HepG2 (cell line): ENCODE results near the gene CSKMT. TPM values are rescaled to one million over a fixed set of nuclear protein-coding genes. Genes with fewer than 3 reads are reported as not detected.

Source experiments
- ASH2L ChIP-seq: fragments of 300-600, 200-600 bp; sonication (generic); IDR thresholded peaks from 2 replicates; pipeline ENCODE4 v1.7.0; 2017; ENCODE audit warnings: low read depth, mild to moderate bottlenecking, moderate library complexity, mixed read lengths, low read length; ENCODE audit not compliant: insufficient read length
- DR1 ChIP-seq: sonication (generic); formaldehyde crosslinking; IDR thresholded peaks from 2 replicates; pipeline ENCODE4 v1.8.0; 2021; ENCODE audit warnings: mild to moderate bottlenecking, missing genetic modification reagents, inconsistent platforms
- ELF1 ChIP-seq: sonication (generic); formaldehyde crosslinking; IDR thresholded peaks from 2 replicates; pipeline ENCODE4 v1.4.0; 2020; ENCODE audit warnings: missing genetic modification reagents
- JUND ChIP-seq: sonication (generic); formaldehyde crosslinking; IDR thresholded peaks from 2 replicates; pipeline ENCODE4 v1.8.0; 2022; ENCODE audit warnings: mild to moderate bottlenecking, missing genetic modification reagents
- KDM3A ChIP-seq: IDR thresholded peaks from 2 replicates; pipeline ENCODE4 v1.6.1; 2018; ENCODE audit warnings: low read depth, missing compliant biosample characterization
- MTA1 ChIP-seq: sonication (generic); formaldehyde crosslinking; IDR thresholded peaks from 2 replicates; pipeline ENCODE4 v1.4.0; 2020; ENCODE audit warnings: missing genetic modification reagents, mild to moderate bottlenecking, borderline replicate concordance
- MTF2 ChIP-seq: sonication (generic); formaldehyde crosslinking; IDR thresholded peaks from 2 replicates; pipeline ENCODE4 v1.5.0; 2020; ENCODE audit warnings: missing genetic modification reagents, borderline replicate concordance
- MXD3 ChIP-seq: IDR thresholded peaks from 2 replicates; pipeline ENCODE4 v1.6.1; 2016; ENCODE audit warnings: mild to moderate bottlenecking, missing biosample characterization, missing genetic modification reagents
- NFIB ChIP-seq: sonication (generic); formaldehyde crosslinking; IDR thresholded peaks from 2 replicates; pipeline ENCODE4 v1.9.0; 2021; ENCODE audit warnings: missing genetic modification reagents, mild to moderate bottlenecking, borderline replicate concordance
- NFKBIZ ChIP-seq: IDR thresholded peaks from 2 replicates; pipeline ENCODE4 v1.6.1; 2018; ENCODE audit warnings: missing genetic modification reagents, missing compliant biosample characterization
- NR2F1 ChIP-seq, 2 experiments: fragments of 450-650 bp in 1 of 2; formaldehyde crosslinking in 1 of 2; IDR thresholded peaks; 2 replicates each; pipeline versions ENCODE4 v1.5.0 to v1.6.1; 2016 to 2020; ENCODE audit warnings: mild to moderate bottlenecking in 1 of 2, missing compliant biosample characterization in 1 of 2, missing genetic modification reagents in 1 of 2, moderate library complexity in 1 of 2
- REPIN1 ChIP-seq: sonication (generic); formaldehyde crosslinking; IDR thresholded peaks from 2 replicates; pipeline ENCODE4 v1.8.0; 2022; ENCODE audit warnings: missing genetic modification reagents, low read depth, mild to moderate bottlenecking, borderline replicate concordance
- SRSF1 ChIP-seq: fragments of 200-400 bp; formaldehyde crosslinking; optimal IDR thresholded peaks from 2 replicates; pipeline ENCODE3; 2017; ENCODE audit warnings: mild to moderate bottlenecking, low read depth, low read length, moderate library complexity
- ZBTB21 ChIP-seq: sonication (generic); formaldehyde crosslinking; IDR thresholded peaks from 2 replicates; pipeline ENCODE4 v1.4.0; 2020; ENCODE audit warnings: missing genetic modification reagents
- ZBTB26 ChIP-seq: IDR thresholded peaks from 2 replicates; pipeline ENCODE4 v1.6.1; 2016; ENCODE audit warnings: missing compliant biosample characterization, missing genetic modification reagents, borderline replicate concordance
- ZFP37 ChIP-seq: sonication (generic); formaldehyde crosslinking; IDR thresholded peaks from 2 replicates; pipeline ENCODE4 v1.4.0; 2020; ENCODE audit warnings: missing genetic modification reagents, borderline replicate concordance
- ZNF10 ChIP-seq: sonication (generic); formaldehyde crosslinking; IDR thresholded peaks from 2 replicates; pipeline ENCODE4 v1.4.0; 2020; ENCODE audit warnings: mild to moderate bottlenecking, low read depth, missing genetic modification reagents, borderline replicate concordance
- ZNF550 ChIP-seq: sonication (generic); formaldehyde crosslinking; IDR thresholded peaks from 2 replicates; pipeline ENCODE4 v1.4.0; 2020; ENCODE audit warnings: mild to moderate bottlenecking, missing genetic modification reagents, borderline replicate concordance
- ZNF598 ChIP-seq: sonication (generic); formaldehyde crosslinking; IDR thresholded peaks from 2 replicates; pipeline ENCODE4 v1.5.1; 2020; ENCODE audit warnings: mild to moderate bottlenecking, missing genetic modification reagents, borderline replicate concordance
- ZNF670 ChIP-seq: sonication (generic); formaldehyde crosslinking; IDR thresholded peaks from 2 replicates; pipeline ENCODE4 v1.8.0; 2022; ENCODE audit warnings: mild to moderate bottlenecking, missing genetic modification reagents, borderline replicate concordance
- polyA plus RNA-seq, 8 experiments: library from polyadenylated mRNA; depleted of rRNA in 3 of 8; stranded (reverse) in 7 of 8; unstranded in 1 of 8; fragments of >200 nt; fragmentation: Illumina TruSeq in 4 of 8; extraction: Trizol in 4 of 8; gene quantifications; 2 replicates each; pipeline versions ENCODE4 v1.2.1 to v1.2.3, GENCODE V29; 2011 to 2016; ENCODE audit warnings: low read depth in 4 of 8, missing spikeins in 1 of 8, mixed read lengths in 1 of 8; ENCODE audit not compliant: insufficient read depth in 1 of 8
- total RNA-seq, 5 experiments: library from RNA; depleted of rRNA; stranded (reverse); fragments of >200 nt; fragmentation: Illumina TruSeq; extraction: Trizol; gene quantifications; 2 replicates each; pipeline ENCODE4 v1.2.3, GENCODE V29; 2016; ENCODE audit warnings: low read depth in 1 of 5
- TF ChIP-seq, protein P1 (sequence below): sonication (generic); formaldehyde crosslinking; IDR thresholded peaks from 2 replicates; pipeline ENCODE4 v1.4.0; 2020; ENCODE audit warnings: mild to moderate bottlenecking, missing genetic modification reagents
- TF ChIP-seq, protein P2 (sequence below): sonication (generic); formaldehyde crosslinking; IDR thresholded peaks from 2 replicates; pipeline ENCODE4 v1.9.0; 2022; ENCODE audit warnings: low read depth, missing genetic modification reagents
- TF ChIP-seq, protein P3 (sequence below): sonication (generic); formaldehyde crosslinking; IDR thresholded peaks from 2 replicates; pipeline ENCODE4 v1.4.0; 2020; ENCODE audit warnings: mild to moderate bottlenecking, low read depth, missing genetic modification reagents

CSKMT gene
- total and polyA plus RNA-seq, 2 of the 13 experiments (the other 11 are each of a cell fraction or from before 2014, with no cell fraction given) = 7.6 to 31.8 TPM

DNA sequence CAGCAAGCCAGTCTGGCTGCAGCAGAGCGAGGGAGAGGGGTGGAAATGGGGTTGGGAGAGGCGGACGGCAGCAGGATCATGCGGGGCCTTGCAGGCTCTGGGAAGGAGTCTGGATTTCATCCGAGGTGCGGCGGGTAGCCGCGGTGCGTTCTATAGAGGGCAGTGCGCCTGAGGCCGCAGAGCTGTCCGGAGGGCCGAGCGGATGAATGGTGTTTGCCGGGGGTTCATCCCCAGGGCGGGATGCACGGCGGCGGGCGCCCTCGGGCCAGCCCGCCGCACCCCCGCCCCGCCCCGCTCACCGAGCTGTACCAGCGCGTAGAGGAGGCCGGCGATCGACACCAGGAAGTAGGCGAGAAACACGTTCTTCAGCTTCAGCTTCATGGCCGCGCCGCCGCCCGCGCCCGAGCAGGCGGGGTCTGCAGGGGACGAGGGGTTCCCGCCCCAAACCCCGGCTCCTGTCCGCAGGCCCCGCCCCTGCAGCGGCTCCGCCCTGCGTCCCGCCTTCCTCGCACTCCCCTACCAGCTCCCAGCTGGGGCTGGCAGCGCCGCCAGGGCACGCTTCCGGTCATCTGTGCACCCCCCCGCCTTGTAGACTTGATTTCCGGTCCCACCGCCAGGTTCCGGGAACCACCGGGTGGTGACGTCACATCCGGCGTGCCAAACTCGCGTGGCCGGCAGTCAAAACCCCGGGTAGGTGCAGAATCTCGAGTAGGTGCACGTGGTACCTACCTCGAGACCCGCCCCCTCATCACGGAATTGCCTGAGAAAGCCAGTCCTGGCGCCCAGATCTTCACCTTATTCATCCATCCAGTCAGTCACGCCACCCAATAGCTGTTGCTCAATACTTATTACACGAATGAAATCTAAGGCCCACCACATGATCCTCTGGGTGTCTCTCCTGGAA is 43.3 kb upstream of the CSKMT start, which contains the start of gene B3GAT3 (continued):
- TF ChIP-seq MTA1 (CRISPR knock-in tag) = no peak
- peak; percentile 98 for TF ChIP-seq REPIN1 (CRISPR knock-in tag)
- peak; percentile 59; the same call in 1 of the 2 replicates for TF ChIP-seq ZBTB26 (CRISPR knock-in tag)
- TF ChIP-seq ELF1 (CRISPR knock-in tag) = peak; percentile 97
- TF ChIP-seq NFIB (CRISPR knock-in tag) = no peak
- TF ChIP-seq, protein P1, sequence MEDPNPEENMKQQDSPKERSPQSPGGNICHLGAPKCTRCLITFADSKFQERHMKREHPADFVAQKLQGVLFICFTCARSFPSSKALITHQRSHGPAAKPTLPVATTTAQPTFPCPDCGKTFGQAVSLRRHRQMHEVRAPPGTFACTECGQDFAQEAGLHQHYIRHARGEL = no peak
- TF ChIP-seq ZFP37 (CRISPR knock-in tag) = 0 out of 2 replicates have a peak, but pooled peaks have one; percentile 77
- peak; percentile 96 for TF ChIP-seq MXD3 (CRISPR knock-in tag)
- no peak; the same call in none of the 2 replicates for TF ChIP-seq ZNF670 (CRISPR knock-in tag)
- TF ChIP-seq SRSF1 = peak; percentile 58
- no peak for TF ChIP-seq MTF2 (CRISPR knock-in tag)
- peak; percentile 77; the same call in 1 of the 2 replicates for TF ChIP-seq KDM3A (CRISPR knock-in tag)
- no peak for TF ChIP-seq ZNF550 (CRISPR knock-in tag)
- peak; percentile 71 for TF ChIP-seq ASH2L
- no peak for TF ChIP-seq ZNF10
- TF ChIP-seq, protein P2, sequence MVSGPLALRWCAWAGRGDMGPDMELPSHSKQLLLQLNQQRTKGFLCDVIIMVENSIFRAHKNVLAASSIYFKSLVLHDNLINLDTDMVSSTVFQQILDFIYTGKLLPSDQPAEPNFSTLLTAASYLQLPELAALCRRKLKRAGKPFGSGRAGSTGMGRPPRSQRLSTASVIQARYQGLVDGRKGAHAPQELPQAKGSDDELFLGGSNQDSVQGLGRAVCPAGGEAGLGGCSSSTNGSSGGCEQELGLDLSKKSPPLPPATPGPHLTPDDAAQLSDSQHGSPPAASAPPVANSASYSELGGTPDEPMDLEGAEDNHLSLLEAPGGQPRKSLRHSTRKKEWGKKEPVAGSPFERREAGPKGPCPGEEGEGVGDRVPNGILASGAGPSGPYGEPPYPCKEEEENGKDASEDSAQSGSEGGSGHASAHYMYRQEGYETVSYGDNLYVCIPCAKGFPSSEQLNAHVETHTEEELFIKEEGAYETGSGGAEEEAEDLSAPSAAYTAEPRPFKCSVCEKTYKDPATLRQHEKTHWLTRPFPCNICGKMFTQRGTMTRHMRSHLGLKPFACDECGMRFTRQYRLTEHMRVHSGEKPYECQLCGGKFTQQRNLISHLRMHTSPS (CRISPR knock-in tag) = peak; percentile 55
- TF ChIP-seq NR2F1 (CRISPR knock-in tag; IDR thresholded peaks at IDR 0.05) = peak in 1 of 2 experiments; percentile 14; a peak in 1 of 4 replicates
- TF ChIP-seq JUND (CRISPR knock-in tag) = peak; percentile 91
- peak; percentile 84; the same call in 1 of the 2 replicates for TF ChIP-seq ZNF598
- TF ChIP-seq, protein P3, sequence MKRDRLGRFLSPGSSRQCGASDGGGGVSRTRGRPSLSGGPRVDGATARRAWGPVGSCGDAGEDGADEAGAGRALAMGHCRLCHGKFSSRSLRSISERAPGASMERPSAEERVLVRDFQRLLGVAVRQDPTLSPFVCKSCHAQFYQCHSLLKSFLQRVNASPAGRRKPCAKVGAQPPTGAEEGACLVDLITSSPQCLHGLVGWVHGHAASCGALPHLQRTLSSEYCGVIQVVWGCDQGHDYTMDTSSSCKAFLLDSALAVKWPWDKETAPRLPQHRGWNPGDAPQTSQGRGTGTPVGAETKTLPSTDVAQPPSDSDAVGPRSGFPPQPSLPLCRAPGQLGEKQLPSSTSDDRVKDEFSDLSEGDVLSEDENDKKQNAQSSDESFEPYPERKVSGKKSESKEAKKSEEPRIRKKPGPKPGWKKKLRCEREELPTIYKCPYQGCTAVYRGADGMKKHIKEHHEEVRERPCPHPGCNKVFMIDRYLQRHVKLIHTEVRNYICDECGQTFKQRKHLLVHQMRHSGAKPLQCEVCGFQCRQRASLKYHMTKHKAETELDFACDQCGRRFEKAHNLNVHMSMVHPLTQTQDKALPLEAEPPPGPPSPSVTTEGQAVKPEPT (CRISPR knock-in tag) = no peak
- TF ChIP-seq DR1 = peak; percentile 67; the same call in 1 of the 2 replicates
- TF ChIP-seq ZBTB21 (CRISPR knock-in tag) = peak; percentile 67
- peak; percentile 85; the same call in 1 of the 2 replicates for TF ChIP-seq NFKBIZ
